Fibroblast of pulmonary artery (primary cell): ENCODE results near the gene ADAM21.
"Not testable (repeated sequence)": the region's sequence is repeated elsewhere in the genome, so short reads cannot be mapped to it uniquely, and the experiment has no call there.

ENCODE experiments used
- DNase-seq: peaks from one replicate; pipeline ENCODE4 v3.0.0-alpha.2; 2010; ENCODE audit warnings: low read depth
- H3K4me3 ChIP-seq: replicated peaks from 2 replicates; pipeline ENCODE4 v1.5.1; 2011; ENCODE audit warnings: low read depth, mild to moderate bottlenecking, control low read depth, low read length, moderate library complexity
- TF ChIP-seq, protein P1 (sequence below): IDR thresholded peaks from 2 replicates; pipeline ENCODE4 v1.5.1; 2011; ENCODE audit warnings: mild to moderate bottlenecking, control low read depth, low read length, inconsistent platforms; ENCODE audit errors: missing control alignments

The ADAM21 gene

DNA sequence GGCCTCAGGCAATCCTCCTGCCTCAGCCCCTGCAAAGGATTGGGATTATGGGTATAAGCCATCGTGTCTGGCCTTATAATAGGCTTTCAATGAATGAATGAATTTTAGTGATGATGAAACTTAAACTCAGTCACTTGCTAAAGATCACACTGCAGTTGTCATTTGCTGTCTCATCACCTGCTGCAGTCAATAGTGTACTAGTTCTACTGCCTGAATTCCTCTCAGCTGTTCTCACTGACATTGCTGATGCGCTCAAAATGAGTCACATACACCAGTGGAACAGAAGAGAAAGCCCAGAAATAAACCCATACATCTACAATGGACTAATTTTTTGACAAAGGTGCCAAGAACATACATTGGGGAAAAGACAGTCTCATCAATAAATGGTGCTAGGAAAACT, 29.4 kb upstream of the ADAM21 start:
- DNase-seq: no peak
- TF ChIP-seq, protein P1, sequence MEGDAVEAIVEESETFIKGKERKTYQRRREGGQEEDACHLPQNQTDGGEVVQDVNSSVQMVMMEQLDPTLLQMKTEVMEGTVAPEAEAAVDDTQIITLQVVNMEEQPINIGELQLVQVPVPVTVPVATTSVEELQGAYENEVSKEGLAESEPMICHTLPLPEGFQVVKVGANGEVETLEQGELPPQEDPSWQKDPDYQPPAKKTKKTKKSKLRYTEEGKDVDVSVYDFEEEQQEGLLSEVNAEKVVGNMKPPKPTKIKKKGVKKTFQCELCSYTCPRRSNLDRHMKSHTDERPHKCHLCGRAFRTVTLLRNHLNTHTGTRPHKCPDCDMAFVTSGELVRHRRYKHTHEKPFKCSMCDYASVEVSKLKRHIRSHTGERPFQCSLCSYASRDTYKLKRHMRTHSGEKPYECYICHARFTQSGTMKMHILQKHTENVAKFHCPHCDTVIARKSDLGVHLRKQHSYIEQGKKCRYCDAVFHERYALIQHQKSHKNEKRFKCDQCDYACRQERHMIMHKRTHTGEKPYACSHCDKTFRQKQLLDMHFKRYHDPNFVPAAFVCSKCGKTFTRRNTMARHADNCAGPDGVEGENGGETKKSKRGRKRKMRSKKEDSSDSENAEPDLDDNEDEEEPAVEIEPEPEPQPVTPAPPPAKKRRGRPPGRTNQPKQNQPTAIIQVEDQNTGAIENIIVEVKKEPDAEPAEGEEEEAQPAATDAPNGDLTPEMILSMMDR: no peak

GRCh38 chr14:70425354-70425753, 26.6 kb upstream of the ADAM21 start:
- TF ChIP-seq, protein P1: no peak
- H3K4me3 ChIP-seq: no peak overlapping the region
- no peak for DNase-seq

More for the DNA sequence above, 29.4 kb upstream of the ADAM21 start:
- no peak overlapping the region for H3K4me3 ChIP-seq

- not testable (repeated sequence) for H3K4me3 ChIP-seq, DNase-seq
Measured at GRCh38 chr14:70426555-70426954, 25.4 kb upstream of the ADAM21 start.

DNA sequence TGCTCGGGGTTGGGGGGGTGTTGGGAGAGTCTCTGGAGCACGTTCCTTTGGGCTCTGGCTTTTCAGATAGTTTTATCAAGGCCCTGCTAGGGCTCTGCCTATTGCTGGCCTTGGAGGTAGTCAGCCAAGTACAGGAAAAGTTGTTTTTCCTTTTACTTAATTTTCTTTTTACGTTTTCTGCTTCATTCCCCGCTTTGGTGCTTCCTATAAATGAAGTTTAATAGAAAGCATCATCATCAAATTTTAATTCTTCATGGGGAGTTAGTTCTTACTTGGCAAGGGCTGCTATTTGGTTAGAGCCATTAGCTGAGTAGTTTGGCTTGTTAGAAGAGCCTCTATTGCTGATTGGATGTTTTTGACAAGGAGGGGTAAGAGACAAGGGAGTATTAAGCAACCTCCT, 15.1 kb upstream of the ADAM21 start:
- no peak for DNase-seq
- H3K4me3 ChIP-seq: no peak overlapping the region
- TF ChIP-seq, protein P1: no peak

DNA sequence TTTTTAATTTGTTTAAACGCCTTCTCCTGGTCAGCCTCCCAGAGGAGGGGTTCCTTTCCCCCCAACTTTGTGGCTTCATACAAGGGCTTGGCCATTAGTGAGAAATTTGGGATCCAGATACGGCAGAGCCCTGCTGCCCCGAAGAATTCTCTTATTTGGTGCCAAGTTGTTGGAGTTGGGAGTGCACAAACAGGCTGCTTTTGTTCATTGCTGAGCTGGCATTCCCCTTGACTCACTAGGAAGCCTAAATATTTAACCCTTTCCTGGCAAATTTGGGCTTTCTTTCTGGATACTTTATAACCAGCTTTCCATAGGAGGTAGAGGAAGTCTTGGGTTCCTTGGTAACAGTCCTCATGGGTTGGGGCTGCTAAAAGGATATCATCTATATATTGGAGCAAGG, 10.3 kb upstream of the ADAM21 start:
- TF ChIP-seq, protein P1: no peak
- no peak overlapping the region for H3K4me3 ChIP-seq
- no peak for DNase-seq

DNA sequence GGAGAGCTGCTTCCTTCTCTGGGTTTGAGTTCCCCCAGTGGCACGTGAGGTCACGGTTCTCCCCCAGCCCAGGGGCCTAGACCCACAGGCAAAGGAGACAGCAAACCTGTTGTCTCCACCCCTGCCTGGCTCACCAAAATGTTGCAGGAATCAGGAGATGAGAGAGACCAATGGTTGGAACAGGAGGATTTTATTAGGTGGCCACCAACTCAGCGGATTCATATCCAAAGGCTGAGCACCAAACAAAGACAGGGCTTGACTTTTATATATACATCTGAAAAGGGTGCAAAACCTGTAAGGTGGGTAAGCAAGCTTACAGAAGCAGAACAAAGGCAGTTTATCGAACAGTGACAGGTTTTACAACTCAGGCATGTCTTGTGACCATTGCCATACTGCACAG, 9.2 kb upstream of the ADAM21 start:
- H3K4me3 ChIP-seq: no peak overlapping the region
- TF ChIP-seq, protein P1: no peak
- DNase-seq: peak; percentile 6

GRCh38 chr14:70448633-70449340, 3.2 kb upstream of the ADAM21 start:
- no peak overlapping the region for H3K4me3 ChIP-seq
- DNase-seq: peak; percentile 61
- TF ChIP-seq, protein P1: no peak
